Keratinocyte (primary cell): ENCODE measurements around the gene PLD5. TPM values are rescaled to one million over a fixed set of nuclear protein-coding genes. Genes with fewer than 3 reads are reported as not detected.

Source experiments
- DNase-seq: peaks from one replicate; pipeline ENCODE4 v3.0.0-alpha.2; 2011; ENCODE audit warnings: low read depth, missing footprints, low spot score
- FAIRE-seq: peaks from 2 replicates; lab custom pipeline; 2011; peaks lifted over from hg19 to GRCh38; lab: Jason Lieb, UNC
- H2AFZ ChIP-seq: 2 replicates; pipeline ENCODE4 v1.6.0; 2012; ENCODE audit warnings: low read length, control low read depth, inconsistent platforms; ENCODE audit not compliant: control insufficient read depth
- H3K27ac ChIP-seq: 2 replicates; pipeline ENCODE4 v1.5.1; 2011; ENCODE audit warnings: low read length; ENCODE audit not compliant: control insufficient read depth, insufficient read depth
- H3K27me3 ChIP-seq: 3 replicates; pipeline ENCODE4 v1.6.0; 2011; ENCODE audit warnings: low read length; ENCODE audit not compliant: control insufficient read depth, insufficient read depth; ENCODE audit errors: extremely low read depth
- H3K36me3 ChIP-seq, 2 experiments: 2 replicates in 1 of 2; 3 replicates in 1 of 2; pipeline ENCODE4 v1.5.1; 2011; ENCODE audit warnings: low read length in 2 of 2, mild to moderate bottlenecking in 1 of 2; ENCODE audit not compliant: control insufficient read depth in 2 of 2, insufficient read depth in 2 of 2; ENCODE audit errors: extremely low read depth in 1 of 2
- H3K4me1 ChIP-seq: 3 replicates; pipeline ENCODE4 v1.5.1; 2011; ENCODE audit warnings: low read length; ENCODE audit not compliant: control insufficient read depth, insufficient read depth; ENCODE audit errors: extremely low read depth
- H3K4me2 ChIP-seq: 3 replicates; pipeline ENCODE4 v1.6.0; 2011; ENCODE audit warnings: low read depth, low read length; ENCODE audit not compliant: control insufficient read depth, insufficient read depth; ENCODE audit errors: extremely low read depth
- H3K4me3 ChIP-seq, 3 experiments: fragments of 200-600 bp in 1 of 3; sonication (generic) in 1 of 3; 2 replicates in 2 of 3; 3 replicates in 1 of 3; pipeline ENCODE4 v1.5.1; 2011 to 2016; ENCODE audit warnings: low read length in 3 of 3, mild to moderate bottlenecking in 3 of 3, control low read depth in 2 of 3, inconsistent platforms in 1 of 3, low read depth in 1 of 3, mixed read lengths in 1 of 3, mixed run types in 1 of 3, moderate library complexity in 1 of 3; ENCODE audit not compliant: control insufficient read depth in 2 of 3, insufficient read depth in 2 of 3; ENCODE audit errors: extremely low read depth in 1 of 3
- H3K79me2 ChIP-seq: 2 replicates; pipeline ENCODE4 v1.6.0; 2012; ENCODE audit warnings: low read length; ENCODE audit not compliant: control insufficient read depth, insufficient read depth
- H3K9ac ChIP-seq: 3 replicates; pipeline ENCODE4 v1.6.0; 2011; ENCODE audit warnings: low read length; ENCODE audit not compliant: control insufficient read depth, insufficient read depth; ENCODE audit errors: extremely low read depth
- H3K9me1 ChIP-seq: 3 replicates; pipeline ENCODE4 v1.6.0; 2011; ENCODE audit warnings: low read length; ENCODE audit not compliant: control insufficient read depth, insufficient read depth; ENCODE audit errors: extremely low read depth
- H3K9me3 ChIP-seq: 2 replicates; pipeline ENCODE4 v1.5.1; 2012; ENCODE audit warnings: low read depth, low read length; ENCODE audit not compliant: control insufficient read depth
- H4K20me1 ChIP-seq: 3 replicates; pipeline ENCODE4 v1.6.0; 2011; ENCODE audit warnings: low read length; ENCODE audit not compliant: control insufficient read depth, insufficient read depth; ENCODE audit errors: extremely low read depth
- EZH2 ChIP-seq: IDR thresholded peaks from one replicate; pipeline ENCODE4 v1.6.1; 2012; ENCODE audit warnings: inconsistent platforms, mild to moderate bottlenecking, low read length, moderate library complexity
- dilution Hi-C: fragments of 300-500 bp; cut with MboI; formaldehyde crosslinking; loops from one replicate; pipeline ENCODE4 v1.7.0; 2020; ENCODE audit warnings: low sequenced_read_pairs; ENCODE audit not compliant: extremely low pct_ligation_motif_present
- polyA plus RNA-seq, 5 experiments: library from polyadenylated mRNA; depleted of rRNA in 3 of 5; stranded (reverse) in 3 of 5; stranded (forward) in 1 of 5; unstranded in 1 of 5; fragments of >200 nt; gene quantifications; 1 replicate in 1 of 5; 2 replicates in 3 of 5; 3 replicates in 1 of 5; pipeline versions ENCODE4 v1.2.1 to v1.2.3, GENCODE V29; 2011 to 2012; ENCODE audit warnings: missing spikeins in 2 of 5, low read depth in 1 of 5, low replicate concordance in 1 of 5
- TF ChIP-seq, protein P1 (sequence below), 3 experiments: IDR thresholded peaks in 1 of 3; conservative IDR thresholded peaks in 1 of 3; optimal IDR thresholded peaks in 1 of 3; 2 replicates in 2 of 3; 3 replicates in 1 of 3; pipeline versions ENCODE3 to v1.5.1; 2011; ENCODE audit warnings: low read length in 3 of 3, mild to moderate bottlenecking in 3 of 3, moderate library complexity in 2 of 3, control low read depth in 1 of 3, inconsistent platforms in 1 of 3; ENCODE audit not compliant: insufficient read depth in 2 of 3; ENCODE audit errors: extremely low read depth in 1 of 3

The PLD5 gene
- polyA plus RNA-seq, 1 donor (not counting 4 experiments of a cell fraction or from before 2014, with no cell fraction given) = 7.2 TPM

DNA sequence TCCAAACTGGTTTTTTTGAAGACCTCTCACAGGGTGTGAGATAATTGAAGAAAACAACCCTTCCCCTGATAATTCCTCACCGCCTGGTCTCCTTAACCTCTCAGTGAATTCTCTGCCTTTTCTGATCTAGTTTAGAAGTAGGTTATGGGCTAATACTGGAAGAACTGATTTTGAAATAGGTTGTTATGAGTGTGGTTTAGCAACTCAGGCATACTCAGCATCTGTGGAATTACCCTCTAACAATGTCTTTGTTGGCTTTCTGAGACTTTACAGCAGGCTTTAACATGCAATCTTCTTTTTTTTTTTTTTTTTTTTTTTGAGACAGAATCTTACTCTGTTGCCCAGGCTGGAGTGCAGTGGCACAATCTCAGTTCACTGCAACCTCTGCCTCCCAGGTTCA lies 10.3 kb upstream of the PLD5 start:
- dilution Hi-C loops = no loop called here
- FAIRE-seq (no peak), DNase-seq (no peak)
- Histone ChIP-seq H3K4me3 (no peak overlapping the region), H3K9me3 (no peaks in the 10 kb centered on the region), H3K4me2 (no peak overlapping the region), H3K4me1 (peaks cover 32% of the 10 kb centered on the region), H3K9ac (no peak overlapping the region), H3K27ac (peak overlapping the region; percentile 46), H3K27me3 (no peaks in the 10 kb centered on the region), H2AFZ (no peak overlapping the region), H4K20me1 (no peaks in the 10 kb centered on the region), H3K36me3 (no peaks in the 10 kb centered on the region), H3K79me2 (no peaks in the 10 kb centered on the region), H3K9me1 (no peaks in the 10 kb centered on the region)
- TF ChIP-seq EZH2 = no peak

DNA sequence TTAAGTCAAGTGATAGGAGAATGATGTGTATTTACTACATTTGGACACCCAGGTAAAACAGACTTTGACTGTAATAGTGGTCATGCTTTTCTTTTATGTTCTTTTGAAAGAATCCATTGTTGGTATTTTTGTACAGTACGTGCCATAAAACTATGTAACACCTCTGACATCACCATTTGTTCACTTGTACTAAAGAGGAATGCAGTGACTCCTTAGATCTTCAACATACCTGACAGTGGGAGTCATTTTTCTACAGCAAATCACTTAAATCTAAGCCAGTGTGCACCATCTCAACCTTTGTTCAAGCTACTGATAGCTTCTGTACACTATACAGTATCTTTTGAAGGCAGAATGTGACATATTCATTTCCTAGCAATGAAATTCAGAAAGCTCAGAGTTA lies 6.3 kb upstream of the PLD5 start:
- peak overlapping the region; percentile 67 for H3K27ac ChIP-seq
- no peaks in the 10 kb centered on the region for H3K9me1 ChIP-seq
- no peaks in the 10 kb centered on the region for H3K9me3 ChIP-seq
- TF ChIP-seq EZH2 = no peak
- TF ChIP-seq, protein P1, sequence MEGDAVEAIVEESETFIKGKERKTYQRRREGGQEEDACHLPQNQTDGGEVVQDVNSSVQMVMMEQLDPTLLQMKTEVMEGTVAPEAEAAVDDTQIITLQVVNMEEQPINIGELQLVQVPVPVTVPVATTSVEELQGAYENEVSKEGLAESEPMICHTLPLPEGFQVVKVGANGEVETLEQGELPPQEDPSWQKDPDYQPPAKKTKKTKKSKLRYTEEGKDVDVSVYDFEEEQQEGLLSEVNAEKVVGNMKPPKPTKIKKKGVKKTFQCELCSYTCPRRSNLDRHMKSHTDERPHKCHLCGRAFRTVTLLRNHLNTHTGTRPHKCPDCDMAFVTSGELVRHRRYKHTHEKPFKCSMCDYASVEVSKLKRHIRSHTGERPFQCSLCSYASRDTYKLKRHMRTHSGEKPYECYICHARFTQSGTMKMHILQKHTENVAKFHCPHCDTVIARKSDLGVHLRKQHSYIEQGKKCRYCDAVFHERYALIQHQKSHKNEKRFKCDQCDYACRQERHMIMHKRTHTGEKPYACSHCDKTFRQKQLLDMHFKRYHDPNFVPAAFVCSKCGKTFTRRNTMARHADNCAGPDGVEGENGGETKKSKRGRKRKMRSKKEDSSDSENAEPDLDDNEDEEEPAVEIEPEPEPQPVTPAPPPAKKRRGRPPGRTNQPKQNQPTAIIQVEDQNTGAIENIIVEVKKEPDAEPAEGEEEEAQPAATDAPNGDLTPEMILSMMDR (optimal IDR thresholded peaks at IDR 0.05 in 1 of 3, IDR thresholded peaks at IDR 0.05 in 1 of 3, conservative IDR thresholded peaks at IDR 0.05 in 1 of 3; ENCODE audit: extremely low read depth in 1 of 3, insufficient read depth in 2 of 3, low read length in 3 of 3) = no peak
- H4K20me1 ChIP-seq = no peaks in the 10 kb centered on the region
- H3K79me2 ChIP-seq = no peaks in the 10 kb centered on the region
- no peak overlapping the region for H3K9ac ChIP-seq
- peak overlapping the region; percentile 33 for H3K4me2 ChIP-seq
- no peaks in the 10 kb centered on the region for H3K27me3 ChIP-seq
- peak overlapping the region; percentile 47 for H2AFZ ChIP-seq
- dilution Hi-C loops = no loop called here
- DNase-seq = peak; percentile 57
- no peaks in the 10 kb centered on the region for H3K36me3 ChIP-seq
- no peak overlapping the region for H3K4me3 ChIP-seq
- H3K4me1 ChIP-seq = peaks cover 26% of the 10 kb centered on the region
- FAIRE-seq = peak; percentile 75

- Histone ChIP-seq H3K4me3 (no peak overlapping the region), H3K4me2 (peak overlapping the region; percentile 89), H3K4me1 (peaks cover 19% of the 10 kb centered on the region), H3K9me1 (no peaks in the 10 kb centered on the region), H4K20me1 (no peaks in the 10 kb centered on the region), H3K9ac (peak overlapping the region; percentile 85), H3K27me3 (peaks cover 18% of the 10 kb centered on the region), H3K27ac (peak overlapping the region; percentile 67), H2AFZ (peak overlapping the region; percentile 23), H3K9me3 (no peaks in the 10 kb centered on the region), H3K79me2 (peaks cover 15% of the 10 kb centered on the region), H3K36me3 (no peaks in the 10 kb centered on the region)
- TF ChIP-seq, protein P1 (optimal IDR thresholded peaks at IDR 0.05 in 1 of 3, IDR thresholded peaks at IDR 0.05 in 1 of 3, conservative IDR thresholded peaks at IDR 0.05 in 1 of 3; ENCODE audit: extremely low read depth in 1 of 3, insufficient read depth in 2 of 3, low read length in 3 of 3) = no peak
- TF ChIP-seq EZH2 = no peak
- DNase-seq = no peak
- dilution Hi-C loops = no loop called here
- no peak for FAIRE-seq
Observed at GRCh38 chr1:242525769-242526168, 1.3 kb upstream of the PLD5 start.
